Measurements from ENCODE around the gene SPATS2L. TPM values are rescaled to one million over a fixed set of nuclear protein-coding genes. Genes with fewer than 3 reads are reported as not detected.

SPATS2L gene
- total RNA-seq, 1 donor from 2014 or later, result 29.1 TPM

DNA sequence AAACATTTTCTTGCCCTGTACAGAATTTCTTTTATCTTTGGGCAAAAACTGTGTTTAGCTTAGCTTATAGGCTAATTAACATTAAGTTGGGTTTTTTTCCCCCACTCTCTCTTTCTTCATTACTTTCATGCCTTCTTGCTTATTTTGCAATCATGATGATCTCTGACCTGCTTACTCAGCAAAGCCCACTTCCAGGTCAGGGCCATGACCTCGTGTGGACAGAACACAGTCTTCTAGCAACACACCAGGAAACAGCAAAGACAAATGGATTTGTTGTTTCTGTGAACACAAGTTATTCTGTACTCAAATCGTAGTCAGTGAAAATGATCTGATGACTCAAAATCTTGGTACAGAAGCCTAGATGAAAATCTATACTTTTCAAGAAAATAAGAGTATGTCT lies 60.7 kb downstream of the SPATS2L start:
- H3K27ac ChIP-seq, result no peak overlapping the region
- no peak for TF ChIP-seq EZH2phosphoT487 (IDR thresholded peaks at IDR 0.05)
- peaks cover 20% of the 10 kb centered on the region for H3K4me1 ChIP-seq
- no peaks in the 10 kb centered on the region for H3K79me2 ChIP-seq (ENCODE audit: low read depth)
- peaks cover 51% of the 10 kb centered on the region for H3K4me1 Mint-ChIP-seq
- no peaks in the 10 kb centered on the region for H4K20me1 ChIP-seq (ENCODE audit: low read depth)
- peaks cover 2% of the 10 kb centered on the region for H3K27me3 Mint-ChIP-seq (ENCODE audit: insufficient read depth, low read depth)
- H3F3A ChIP-seq (ENCODE audit: low read depth), result no peaks in the 10 kb centered on the region
- no peak overlapping the region for H3K4me3 ChIP-seq
- no peak overlapping the region for H3K9ac ChIP-seq
- H3K9me3 ChIP-seq (ENCODE audit: low read depth), result no peaks in the 10 kb centered on the region
- peaks cover 8% of the 10 kb centered on the region for H3K36me3 Mint-ChIP-seq
- no peaks in the 10 kb centered on the region for H3K9me3 Mint-ChIP-seq
- H3K36me3 ChIP-seq, result no peaks in the 10 kb centered on the region
- no peaks in the 10 kb centered on the region for H3K27me3 ChIP-seq
- H3K27ac Mint-ChIP-seq, result no peak overlapping the region
- DNase-seq (ENCODE audit: low spot score), result no peak
- no peak overlapping the region for H3K4me3 Mint-ChIP-seq
- H2AFZ ChIP-seq (replicated peaks), result no peak overlapping the region
- H3K4me2 ChIP-seq, result no peak overlapping the region

DNA sequence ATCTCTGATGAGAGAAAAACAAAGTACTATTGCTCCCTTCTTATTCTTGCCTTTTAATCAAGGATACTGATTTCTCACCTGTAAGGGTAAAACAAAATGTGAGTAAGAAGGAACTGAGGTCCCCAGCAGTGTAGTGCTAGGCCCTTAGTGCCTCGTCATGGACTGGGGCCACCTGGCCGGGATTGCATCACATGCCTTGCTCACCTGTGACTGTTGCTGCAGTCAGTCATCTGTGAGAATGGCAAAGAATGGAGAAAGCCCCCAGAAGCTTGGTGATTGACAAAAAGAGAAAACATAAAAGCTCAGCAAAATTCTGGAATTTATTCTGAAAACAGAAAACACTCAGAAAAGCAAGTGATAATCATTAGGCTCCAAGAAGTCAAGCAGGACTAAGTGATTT lies 63.4 kb downstream of the SPATS2L start:
- Mint-ChIP-seq H3K4me1 (peaks cover 33% of the 10 kb centered on the region), H3K4me3 (no peak overlapping the region)
- TF ChIP-seq EZH2 (IDR thresholded peaks at IDR 0.05) (no peak), EZH2phosphoT487 (IDR thresholded peaks at IDR 0.05) (no peak)
- TF ChIP-seq, protein P1, sequence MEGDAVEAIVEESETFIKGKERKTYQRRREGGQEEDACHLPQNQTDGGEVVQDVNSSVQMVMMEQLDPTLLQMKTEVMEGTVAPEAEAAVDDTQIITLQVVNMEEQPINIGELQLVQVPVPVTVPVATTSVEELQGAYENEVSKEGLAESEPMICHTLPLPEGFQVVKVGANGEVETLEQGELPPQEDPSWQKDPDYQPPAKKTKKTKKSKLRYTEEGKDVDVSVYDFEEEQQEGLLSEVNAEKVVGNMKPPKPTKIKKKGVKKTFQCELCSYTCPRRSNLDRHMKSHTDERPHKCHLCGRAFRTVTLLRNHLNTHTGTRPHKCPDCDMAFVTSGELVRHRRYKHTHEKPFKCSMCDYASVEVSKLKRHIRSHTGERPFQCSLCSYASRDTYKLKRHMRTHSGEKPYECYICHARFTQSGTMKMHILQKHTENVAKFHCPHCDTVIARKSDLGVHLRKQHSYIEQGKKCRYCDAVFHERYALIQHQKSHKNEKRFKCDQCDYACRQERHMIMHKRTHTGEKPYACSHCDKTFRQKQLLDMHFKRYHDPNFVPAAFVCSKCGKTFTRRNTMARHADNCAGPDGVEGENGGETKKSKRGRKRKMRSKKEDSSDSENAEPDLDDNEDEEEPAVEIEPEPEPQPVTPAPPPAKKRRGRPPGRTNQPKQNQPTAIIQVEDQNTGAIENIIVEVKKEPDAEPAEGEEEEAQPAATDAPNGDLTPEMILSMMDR (IDR thresholded peaks at IDR 0.05), result no peak

DNA sequence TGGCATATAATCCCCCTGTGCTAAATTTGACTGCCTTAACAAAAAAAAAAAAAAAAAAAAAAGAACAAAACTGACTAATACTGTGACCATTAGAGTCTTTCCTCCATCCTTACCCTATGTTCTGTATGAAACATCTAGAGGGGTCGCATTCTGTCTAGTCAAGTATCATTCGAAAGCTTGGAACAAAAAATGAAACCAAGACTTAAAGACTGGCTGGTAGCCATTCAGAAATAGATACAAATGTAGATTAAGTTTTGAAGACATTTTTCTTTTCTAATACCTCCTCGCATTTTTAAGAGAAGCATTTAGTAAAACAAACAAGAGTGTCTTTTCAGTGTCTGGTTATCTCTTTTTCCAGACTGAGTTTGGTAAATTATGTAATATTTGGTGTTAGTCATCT lies 66.7 kb downstream of the SPATS2L start:
- H3K4me3 Mint-ChIP-seq, result no peak overlapping the region
- Histone ChIP-seq H3K79me2 (ENCODE audit: low read depth) (no peaks in the 10 kb centered on the region), H3K4me3 (no peak overlapping the region), H3K9ac (no peak overlapping the region), H3K4me2 (no peak overlapping the region), H3F3A (ENCODE audit: low read depth) (no peaks in the 10 kb centered on the region), H4K20me1 (ENCODE audit: low read depth) (no peaks in the 10 kb centered on the region), H3K9me3 (ENCODE audit: low read depth) (no peaks in the 10 kb centered on the region), H3K4me1 (peaks cover 5% of the 10 kb centered on the region), H3K36me3 (no peaks in the 10 kb centered on the region), H2AFZ (replicated peaks) (no peak overlapping the region), H3K27me3 (no peaks in the 10 kb centered on the region), H3K27ac (no peak overlapping the region)
- DNase-seq (ENCODE audit: low spot score), result no peak
- no peak overlapping the region for H3K27ac Mint-ChIP-seq
- H3K9me3 Mint-ChIP-seq, result no peaks in the 10 kb centered on the region
- peaks cover 5% of the 10 kb centered on the region for H3K36me3 Mint-ChIP-seq
- no peaks in the 10 kb centered on the region for H3K27me3 Mint-ChIP-seq (ENCODE audit: insufficient read depth, low read depth)
- peaks cover 25% of the 10 kb centered on the region for H3K4me1 Mint-ChIP-seq
- TF ChIP-seq EZH2 (IDR thresholded peaks at IDR 0.05), result no peak
- TF ChIP-seq, protein P1 (IDR thresholded peaks at IDR 0.05), result no peak
- TF ChIP-seq EZH2phosphoT487 (IDR thresholded peaks at IDR 0.05), result no peak

More for the DNA sequence above, 63.4 kb downstream of the SPATS2L start:
- Mint-ChIP-seq H3K27ac (no peak overlapping the region), H3K9me3 (no peaks in the 10 kb centered on the region), H3K27me3 (ENCODE audit: insufficient read depth, low read depth) (peaks cover 2% of the 10 kb centered on the region), H3K36me3 (peaks cover 8% of the 10 kb centered on the region)
- Histone ChIP-seq H3K4me3 (no peak overlapping the region), H2AFZ (replicated peaks) (no peak overlapping the region), H3F3A (ENCODE audit: low read depth) (no peaks in the 10 kb centered on the region), H4K20me1 (ENCODE audit: low read depth) (no peaks in the 10 kb centered on the region), H3K36me3 (no peaks in the 10 kb centered on the region), H3K79me2 (ENCODE audit: low read depth) (no peaks in the 10 kb centered on the region), H3K9me3 (ENCODE audit: low read depth) (no peaks in the 10 kb centered on the region), H3K4me1 (peaks cover 15% of the 10 kb centered on the region), H3K27ac (no peak overlapping the region), H3K27me3 (no peaks in the 10 kb centered on the region), H3K9ac (no peak overlapping the region), H3K4me2 (no peak overlapping the region)
- DNase-seq (ENCODE audit: low spot score), result no peak

DNA sequence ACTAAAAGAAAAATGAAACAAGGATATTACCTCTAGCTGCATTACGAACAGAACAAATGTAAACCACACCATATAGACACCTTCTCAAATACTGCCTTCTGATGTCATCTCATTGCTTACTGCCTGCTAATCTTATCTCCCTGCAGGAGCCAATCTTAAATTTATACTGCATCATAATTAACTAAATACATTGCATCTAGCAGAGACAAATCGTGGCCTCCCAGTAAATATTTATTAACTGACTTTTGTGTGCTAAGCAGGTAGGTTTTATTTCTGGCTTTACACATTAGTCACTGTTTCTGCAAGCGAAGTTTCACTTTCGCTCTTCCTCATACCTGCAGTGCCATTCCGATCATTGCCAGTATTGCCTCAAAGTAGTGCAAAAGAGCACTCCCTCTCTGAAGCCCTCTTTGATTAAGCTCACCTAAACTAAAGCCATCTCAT lies 67.5 kb downstream of the SPATS2L start:
- H3K27me3 ChIP-seq, result no peaks in the 10 kb centered on the region
- Mint-ChIP-seq H3K27me3 (ENCODE audit: insufficient read depth, low read depth) (no peaks in the 10 kb centered on the region), H3K4me3 (no peak overlapping the region), H3K36me3 (peaks cover 5% of the 10 kb centered on the region), H3K4me1 (peaks cover 30% of the 10 kb centered on the region), H3K27ac (no peak overlapping the region), H3K9me3 (no peaks in the 10 kb centered on the region)
- no peak overlapping the region for H3K9ac ChIP-seq
- peaks cover 11% of the 10 kb centered on the region for H3K4me1 ChIP-seq
- DNase-seq (ENCODE audit: low spot score), result no peak
- no peak overlapping the region for H3K27ac ChIP-seq
- no peaks in the 10 kb centered on the region for H3K9me3 ChIP-seq (ENCODE audit: low read depth)
- H4K20me1 ChIP-seq (ENCODE audit: low read depth), result no peaks in the 10 kb centered on the region
- H3K4me3 ChIP-seq, result no peak overlapping the region
- H3K4me2 ChIP-seq, result no peak overlapping the region
- H3F3A ChIP-seq (ENCODE audit: low read depth), result peaks cover 7% of the 10 kb centered on the region
- no peaks in the 10 kb centered on the region for H3K36me3 ChIP-seq
- no peak overlapping the region for H2AFZ ChIP-seq (replicated peaks)
- TF ChIP-seq, protein P1 (IDR thresholded peaks at IDR 0.05), result no peak
- no peak for TF ChIP-seq EZH2phosphoT487 (IDR thresholded peaks at IDR 0.05)
- no peak for TF ChIP-seq EZH2 (IDR thresholded peaks at IDR 0.05)
- no peaks in the 10 kb centered on the region for H3K79me2 ChIP-seq (ENCODE audit: low read depth)
